C4-2B (cell line): ENCODE data around the gene GMPR.

Experiments used
- CTCF ChIP-seq: fragments of 450-650 bp; conservative IDR thresholded peaks from 2 replicates; pipeline ENCODE4 v1.5.1; 2017; ENCODE audit warnings: mild to moderate bottlenecking
- ZFX ChIP-seq: fragments of 450-650 bp; IDR thresholded peaks from 2 replicates; pipeline ENCODE4 v1.6.1; 2017

GRCh38 chr6:16295471-16295870 lies 57.1 kb downstream of the GMPR start:
- no peak for TF ChIP-seq CTCF
- no peak for TF ChIP-seq ZFX
